SU-DHL-6 (cell line): ENCODE data around the gene OLFM1.

Experiments
- CTCF ChIP-seq: fragments of 200-600 bp; sonication (generic); IDR thresholded peaks from one replicate; pipeline ENCODE4 v1.5.1; 2017; ENCODE audit warnings: antibody characterized with exemption, mild to moderate bottlenecking, low read length, moderate library complexity; ENCODE audit not compliant: insufficient read depth, poor library complexity, severe bottlenecking
- EZH2phosphoT487 ChIP-seq: fragments of 200-600 bp; sonication (generic), shearing (Covaris generic); conservative IDR thresholded peaks from 2 replicates; pipeline ENCODE4 v1.6.1; 2018; ENCODE audit warnings: mild to moderate bottlenecking, antibody characterized with exemption, low read length, moderate library complexity, mixed read lengths

GRCh38 chr9:135101926-135102325, 14.5 kb downstream of the OLFM1 start:
- TF ChIP-seq CTCF (no peak), EZH2phosphoT487 (no peak)
